K562 (cell line): ENCODE data around the gene DCUN1D3. TPM values are rescaled to one million over a fixed set of nuclear protein-coding genes. Genes with fewer than 3 reads are reported as not detected.

Source experiments
- CREM ChIP-seq: IDR thresholded peaks from 2 replicates; pipeline ENCODE4 v1.6.1; 2014; ENCODE audit warnings: antibody characterized with exemption, low read depth
- ELF2 ChIP-seq: fragments of 250-450 bp; sonication (Bioruptor Pico); IDR thresholded peaks from 2 replicates; pipeline ENCODE4 v1.5.0; 2021; ENCODE audit warnings: mild to moderate bottlenecking
- HCFC1 ChIP-seq: IDR thresholded peaks from 2 replicates; pipeline ENCODE4 v1.6.1; 2012; ENCODE audit warnings: low read depth, low read length, improper control_type of control experiment
- HIVEP1 ChIP-seq: fragments of 250-450 bp; sonication (Bioruptor Pico); IDR thresholded peaks from 2 replicates; pipeline ENCODE4 v1.4.0; 2020; ENCODE audit warnings: mild to moderate bottlenecking
- KDM2B ChIP-seq: fragments of 250-450 bp; sonication (Bioruptor Pico); IDR thresholded peaks from 2 replicates; pipeline ENCODE4 v1.8.0; 2021; ENCODE audit warnings: mild to moderate bottlenecking, moderate library complexity
- NFIX ChIP-seq: fragments of 250-450 bp; sonication (Bioruptor Pico); IDR thresholded peaks from 2 replicates; pipeline ENCODE4 v1.4.0; 2020; ENCODE audit warnings: low read depth, mild to moderate bottlenecking, moderate library complexity
- PTRF ChIP-seq: fragments of 450-650 bp; IDR thresholded peaks from 2 replicates; pipeline ENCODE4 v1.6.1; 2016; ENCODE audit warnings: mild to moderate bottlenecking, missing genetic modification characterization, missing compliant biosample characterization
- ZNF239 ChIP-seq: fragments of 250-450 bp; sonication (Bioruptor Pico); IDR thresholded peaks from 2 replicates; pipeline ENCODE4 v1.4.0; 2020; ENCODE audit warnings: mild to moderate bottlenecking
- polyA plus RNA-seq, 8 experiments: library from polyadenylated mRNA; depleted of rRNA in 4 of 8; stranded (reverse) in 5 of 8; unstranded in 3 of 8; fragments of >200 nt; fragmentation: Nextera tagmentation in 2 of 8; fragmentation: Illumina TruSeq in 1 of 8; extraction: Ambion mirVana in 2 of 8; extraction: Trizol in 1 of 8; gene quantifications; 2 replicates each; pipeline versions ENCODE4 v1.2.1 to v1.2.3, GENCODE V29; 2011 to 2014; ENCODE audit warnings: inconsistent platforms in 1 of 8, missing spikeins in 1 of 8
- total RNA-seq, 7 experiments: library from RNA; depleted of rRNA in 6 of 7; stranded (reverse); fragments of >200 nt in 6 of 7; fragmentation: Illumina TruSeq in 2 of 7; extraction: Trizol in 2 of 7; gene quantifications; 2 replicates each; pipeline versions ENCODE4 v1.2.1 to v1.2.3, GENCODE V29; 2011 to 2021; ENCODE audit warnings: low replicate concordance in 1 of 7
- TF ChIP-seq, protein P1 (sequence below): fragments of 250-450 bp; sonication (Bioruptor Pico); IDR thresholded peaks from 2 replicates; pipeline ENCODE4 v1.4.0; 2020; ENCODE audit warnings: mild to moderate bottlenecking, moderate library complexity, borderline replicate concordance
- TF ChIP-seq, protein P2 (sequence below): fragments of 200-800 bp; sonication (Bioruptor generic); IDR thresholded peaks from 2 replicates; pipeline ENCODE4 v1.6.1; 2016; ENCODE audit warnings: missing genetic modification characterization, missing compliant biosample characterization
- TF ChIP-seq, protein P3 (sequence below): fragments of 450-650 bp; formaldehyde crosslinking; IDR thresholded peaks from 2 replicates; pipeline ENCODE4 v1.4.0; 2020; ENCODE audit warnings: mild to moderate bottlenecking, moderate library complexity
- TF ChIP-seq, protein P4 (sequence below): fragments of 450-650 bp; formaldehyde crosslinking; conservative IDR thresholded peaks from 2 replicates; pipeline ENCODE4 v1.4.0; 2022; ENCODE audit warnings: mild to moderate bottlenecking, missing genetic modification characterization

DCUN1D3 gene
- total and polyA plus RNA-seq, 9 of the 15 experiments (the other 6 are each of a cell fraction or from before 2014, with no cell fraction given): 1.0 to 4.7 (median 2.2) TPM

DNA sequence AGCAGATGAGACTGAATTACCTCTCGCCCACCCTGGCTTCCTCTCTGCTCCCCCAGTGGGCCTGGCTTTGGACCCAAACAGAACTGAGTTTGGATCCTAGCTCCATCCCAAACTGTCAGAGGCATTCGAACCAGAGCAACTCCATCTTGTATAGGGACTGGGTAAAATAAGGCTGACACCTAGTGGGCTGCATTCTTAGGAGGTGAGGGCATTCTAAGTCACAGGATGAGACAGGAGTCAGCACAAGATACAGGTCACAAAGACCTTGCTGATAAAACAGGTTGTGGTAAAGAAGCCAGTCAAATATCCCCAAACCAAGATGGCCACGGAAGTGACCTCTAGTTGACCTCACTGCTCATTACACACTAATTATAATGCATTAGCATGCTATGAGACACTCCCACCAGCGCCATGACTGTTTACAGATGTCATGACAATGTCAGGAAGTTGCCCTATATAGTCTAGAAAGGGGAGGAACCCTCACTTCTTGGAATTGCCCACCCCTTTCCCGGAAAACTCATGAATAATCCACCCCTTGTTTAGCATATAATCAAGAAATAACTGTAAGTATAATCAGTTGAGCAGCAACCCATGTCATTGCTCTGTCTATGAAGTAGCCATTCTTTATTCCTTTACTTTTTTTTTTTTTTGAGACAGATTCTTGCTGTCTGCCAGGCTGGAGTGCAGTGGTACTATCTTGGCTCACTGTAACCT, 44.9 kb upstream of the DCUN1D3 start (continued):
- TF ChIP-seq, protein P1, sequence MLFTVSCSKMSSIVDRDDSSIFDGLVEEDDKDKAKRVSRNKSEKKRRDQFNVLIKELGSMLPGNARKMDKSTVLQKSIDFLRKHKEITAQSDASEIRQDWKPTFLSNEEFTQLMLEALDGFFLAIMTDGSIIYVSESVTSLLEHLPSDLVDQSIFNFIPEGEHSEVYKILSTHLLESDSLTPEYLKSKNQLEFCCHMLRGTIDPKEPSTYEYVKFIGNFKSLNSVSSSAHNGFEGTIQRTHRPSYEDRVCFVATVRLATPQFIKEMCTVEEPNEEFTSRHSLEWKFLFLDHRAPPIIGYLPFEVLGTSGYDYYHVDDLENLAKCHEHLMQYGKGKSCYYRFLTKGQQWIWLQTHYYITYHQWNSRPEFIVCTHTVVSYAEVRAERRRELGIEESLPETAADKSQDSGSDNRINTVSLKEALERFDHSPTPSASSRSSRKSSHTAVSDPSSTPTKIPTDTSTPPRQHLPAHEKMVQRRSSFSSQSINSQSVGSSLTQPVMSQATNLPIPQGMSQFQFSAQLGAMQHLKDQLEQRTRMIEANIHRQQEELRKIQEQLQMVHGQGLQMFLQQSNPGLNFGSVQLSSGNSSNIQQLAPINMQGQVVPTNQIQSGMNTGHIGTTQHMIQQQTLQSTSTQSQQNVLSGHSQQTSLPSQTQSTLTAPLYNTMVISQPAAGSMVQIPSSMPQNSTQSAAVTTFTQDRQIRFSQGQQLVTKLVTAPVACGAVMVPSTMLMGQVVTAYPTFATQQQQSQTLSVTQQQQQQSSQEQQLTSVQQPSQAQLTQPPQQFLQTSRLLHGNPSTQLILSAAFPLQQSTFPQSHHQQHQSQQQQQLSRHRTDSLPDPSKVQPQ (CRISPR knock-in tag): peak; percentile 99
- TF ChIP-seq NFIX (CRISPR knock-in tag) (peak; percentile 92), HIVEP1 (CRISPR knock-in tag) (peak; percentile 100), ZNF239 (CRISPR knock-in tag) (peak; percentile 99), ELF2 (CRISPR knock-in tag) (peak; percentile 98), KDM2B (CRISPR knock-in tag) (peak; percentile 96), HCFC1 (peak; percentile 49; the same call in 1 of the 2 replicates), PTRF (tag) (peak; percentile 100), CREM (peak; percentile 62)
- TF ChIP-seq, protein P2, sequence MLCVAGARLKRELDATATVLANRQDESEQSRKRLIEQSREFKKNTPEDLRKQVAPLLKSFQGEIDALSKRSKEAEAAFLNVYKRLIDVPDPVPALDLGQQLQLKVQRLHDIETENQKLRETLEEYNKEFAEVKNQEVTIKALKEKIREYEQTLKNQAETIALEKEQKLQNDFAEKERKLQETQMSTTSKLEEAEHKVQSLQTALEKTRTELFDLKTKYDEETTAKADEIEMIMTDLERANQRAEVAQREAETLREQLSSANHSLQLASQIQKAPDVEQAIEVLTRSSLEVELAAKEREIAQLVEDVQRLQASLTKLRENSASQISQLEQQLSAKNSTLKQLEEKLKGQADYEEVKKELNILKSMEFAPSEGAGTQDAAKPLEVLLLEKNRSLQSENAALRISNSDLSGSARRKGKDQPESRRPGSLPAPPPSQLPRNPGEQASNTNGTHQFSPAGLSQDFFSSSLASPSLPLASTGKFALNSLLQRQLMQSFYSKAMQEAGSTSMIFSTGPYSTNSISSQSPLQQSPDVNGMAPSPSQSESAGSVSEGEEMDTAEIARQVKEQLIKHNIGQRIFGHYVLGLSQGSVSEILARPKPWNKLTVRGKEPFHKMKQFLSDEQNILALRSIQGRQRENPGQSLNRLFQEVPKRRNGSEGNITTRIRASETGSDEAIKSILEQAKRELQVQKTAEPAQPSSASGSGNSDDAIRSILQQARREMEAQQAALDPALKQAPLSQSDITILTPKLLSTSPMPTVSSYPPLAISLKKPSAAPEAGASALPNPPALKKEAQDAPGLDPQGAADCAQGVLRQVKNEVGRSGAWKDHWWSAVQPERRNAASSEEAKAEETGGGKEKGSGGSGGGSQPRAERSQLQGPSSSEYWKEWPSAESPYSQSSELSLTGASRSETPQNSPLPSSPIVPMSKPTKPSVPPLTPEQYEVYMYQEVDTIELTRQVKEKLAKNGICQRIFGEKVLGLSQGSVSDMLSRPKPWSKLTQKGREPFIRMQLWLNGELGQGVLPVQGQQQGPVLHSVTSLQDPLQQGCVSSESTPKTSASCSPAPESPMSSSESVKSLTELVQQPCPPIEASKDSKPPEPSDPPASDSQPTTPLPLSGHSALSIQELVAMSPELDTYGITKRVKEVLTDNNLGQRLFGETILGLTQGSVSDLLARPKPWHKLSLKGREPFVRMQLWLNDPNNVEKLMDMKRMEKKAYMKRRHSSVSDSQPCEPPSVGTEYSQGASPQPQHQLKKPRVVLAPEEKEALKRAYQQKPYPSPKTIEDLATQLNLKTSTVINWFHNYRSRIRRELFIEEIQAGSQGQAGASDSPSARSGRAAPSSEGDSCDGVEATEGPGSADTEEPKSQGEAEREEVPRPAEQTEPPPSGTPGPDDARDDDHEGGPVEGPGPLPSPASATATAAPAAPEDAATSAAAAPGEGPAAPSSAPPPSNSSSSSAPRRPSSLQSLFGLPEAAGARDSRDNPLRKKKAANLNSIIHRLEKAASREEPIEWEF: peak; percentile 100
- TF ChIP-seq, protein P3, sequence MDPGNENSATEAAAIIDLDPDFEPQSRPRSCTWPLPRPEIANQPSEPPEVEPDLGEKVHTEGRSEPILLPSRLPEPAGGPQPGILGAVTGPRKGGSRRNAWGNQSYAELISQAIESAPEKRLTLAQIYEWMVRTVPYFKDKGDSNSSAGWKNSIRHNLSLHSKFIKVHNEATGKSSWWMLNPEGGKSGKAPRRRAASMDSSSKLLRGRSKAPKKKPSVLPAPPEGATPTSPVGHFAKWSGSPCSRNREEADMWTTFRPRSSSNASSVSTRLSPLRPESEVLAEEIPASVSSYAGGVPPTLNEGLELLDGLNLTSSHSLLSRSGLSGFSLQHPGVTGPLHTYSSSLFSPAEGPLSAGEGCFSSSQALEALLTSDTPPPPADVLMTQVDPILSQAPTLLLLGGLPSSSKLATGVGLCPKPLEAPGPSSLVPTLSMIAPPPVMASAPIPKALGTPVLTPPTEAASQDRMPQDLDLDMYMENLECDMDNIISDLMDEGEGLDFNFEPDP (CRISPR knock-in tag): peak; percentile 99
- TF ChIP-seq, protein P4, sequence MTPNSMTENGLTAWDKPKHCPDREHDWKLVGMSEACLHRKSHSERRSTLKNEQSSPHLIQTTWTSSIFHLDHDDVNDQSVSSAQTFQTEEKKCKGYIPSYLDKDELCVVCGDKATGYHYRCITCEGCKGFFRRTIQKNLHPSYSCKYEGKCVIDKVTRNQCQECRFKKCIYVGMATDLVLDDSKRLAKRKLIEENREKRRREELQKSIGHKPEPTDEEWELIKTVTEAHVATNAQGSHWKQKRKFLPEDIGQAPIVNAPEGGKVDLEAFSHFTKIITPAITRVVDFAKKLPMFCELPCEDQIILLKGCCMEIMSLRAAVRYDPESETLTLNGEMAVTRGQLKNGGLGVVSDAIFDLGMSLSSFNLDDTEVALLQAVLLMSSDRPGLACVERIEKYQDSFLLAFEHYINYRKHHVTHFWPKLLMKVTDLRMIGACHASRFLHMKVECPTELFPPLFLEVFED (CRISPR knock-in tag): peak; percentile 100
